Omental fat pad (tissue), 4 donors: ENCODE data around the gene EFNA5. TPM values are rescaled to one million over a fixed set of nuclear protein-coding genes. Genes with fewer than 3 reads are reported as not detected.

Source experiments
- ATAC-seq: fragments of 150-250 bp; one replicate; pipeline ENCODE4 v1.9.1; 2016; ENCODE audit warnings: mild to moderate bottlenecking, moderate library complexity; ENCODE audit not compliant: low FRiP score
- DNase-seq: peaks from one replicate; pipeline ENCODE4 v3.0.0-alpha.2; 2019; ENCODE audit warnings: low spot score
- total RNA-seq, 4 donors: library from RNA; depleted of rRNA; stranded (reverse); fragments of >200 nt; gene quantifications; one replicate each; pipeline ENCODE4 v1.1.0, GENCODE V29; 2016
- TF ChIP-seq, protein P1 (sequence below), 3 donors: fragments of 450-650 bp; IDR thresholded peaks; one replicate each; pipeline ENCODE4 v1.5.1; 2016 to 2017; ENCODE audit warnings: antibody characterized with exemption in 3 of 3, mild to moderate bottlenecking in 3 of 3, moderate library complexity in 2 of 3

Gene EFNA5
- 10 to 100 TPM in 3 of 4 donors, 1 to 10 TPM in 1; 9.0 to 26.3 (median 14.0) TPM for total RNA-seq

DNA sequence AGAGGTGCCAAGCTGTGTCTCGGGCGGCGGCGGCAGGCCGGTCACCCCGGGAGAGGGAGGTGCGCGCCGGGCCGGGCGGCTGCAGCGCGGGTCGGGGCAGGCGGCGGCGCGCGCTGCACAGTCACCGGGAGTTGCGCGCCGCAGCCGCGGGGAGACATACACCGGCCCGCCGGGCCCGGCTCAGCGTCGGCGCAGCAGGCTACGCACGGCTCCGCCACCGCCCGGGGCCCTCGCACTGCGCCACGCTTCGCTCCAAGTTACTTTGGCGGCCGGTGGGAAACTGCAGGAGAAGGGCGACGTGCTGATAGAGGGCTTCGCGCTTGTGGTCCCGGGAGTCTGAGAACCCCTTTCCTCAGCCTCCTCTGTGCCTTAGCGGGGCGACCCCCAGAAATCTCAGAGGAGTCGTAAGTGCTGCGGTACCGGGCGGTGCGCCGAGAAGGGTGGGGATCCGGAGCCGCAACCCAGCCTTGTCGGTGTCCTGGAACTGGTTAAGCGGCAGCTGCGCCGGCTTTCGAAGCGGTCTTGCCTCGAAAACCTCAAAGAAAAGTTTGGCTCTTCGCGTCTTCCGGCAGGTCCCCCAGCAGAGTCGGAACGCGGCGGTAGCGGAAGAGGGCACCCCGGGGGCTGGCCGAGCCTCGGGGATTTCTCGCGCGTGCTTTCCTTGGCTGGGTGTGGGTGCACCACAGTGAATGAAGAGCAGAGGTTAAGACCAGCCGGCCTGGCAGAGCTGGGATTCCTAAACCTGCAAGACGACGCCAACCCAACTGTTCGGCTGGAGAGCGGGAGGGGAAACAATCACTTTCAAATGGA, at the start of gene EFNA5:
Gene EFNA5, minus strand, starts transcription at position 6 of the 810 bp plus-strand sequence.
- DNase-seq (no peak), ATAC-seq (no peak)
- TF ChIP-seq, protein P1, sequence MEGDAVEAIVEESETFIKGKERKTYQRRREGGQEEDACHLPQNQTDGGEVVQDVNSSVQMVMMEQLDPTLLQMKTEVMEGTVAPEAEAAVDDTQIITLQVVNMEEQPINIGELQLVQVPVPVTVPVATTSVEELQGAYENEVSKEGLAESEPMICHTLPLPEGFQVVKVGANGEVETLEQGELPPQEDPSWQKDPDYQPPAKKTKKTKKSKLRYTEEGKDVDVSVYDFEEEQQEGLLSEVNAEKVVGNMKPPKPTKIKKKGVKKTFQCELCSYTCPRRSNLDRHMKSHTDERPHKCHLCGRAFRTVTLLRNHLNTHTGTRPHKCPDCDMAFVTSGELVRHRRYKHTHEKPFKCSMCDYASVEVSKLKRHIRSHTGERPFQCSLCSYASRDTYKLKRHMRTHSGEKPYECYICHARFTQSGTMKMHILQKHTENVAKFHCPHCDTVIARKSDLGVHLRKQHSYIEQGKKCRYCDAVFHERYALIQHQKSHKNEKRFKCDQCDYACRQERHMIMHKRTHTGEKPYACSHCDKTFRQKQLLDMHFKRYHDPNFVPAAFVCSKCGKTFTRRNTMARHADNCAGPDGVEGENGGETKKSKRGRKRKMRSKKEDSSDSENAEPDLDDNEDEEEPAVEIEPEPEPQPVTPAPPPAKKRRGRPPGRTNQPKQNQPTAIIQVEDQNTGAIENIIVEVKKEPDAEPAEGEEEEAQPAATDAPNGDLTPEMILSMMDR (IDR thresholded peaks at IDR 0.05), result no peak

DNA sequence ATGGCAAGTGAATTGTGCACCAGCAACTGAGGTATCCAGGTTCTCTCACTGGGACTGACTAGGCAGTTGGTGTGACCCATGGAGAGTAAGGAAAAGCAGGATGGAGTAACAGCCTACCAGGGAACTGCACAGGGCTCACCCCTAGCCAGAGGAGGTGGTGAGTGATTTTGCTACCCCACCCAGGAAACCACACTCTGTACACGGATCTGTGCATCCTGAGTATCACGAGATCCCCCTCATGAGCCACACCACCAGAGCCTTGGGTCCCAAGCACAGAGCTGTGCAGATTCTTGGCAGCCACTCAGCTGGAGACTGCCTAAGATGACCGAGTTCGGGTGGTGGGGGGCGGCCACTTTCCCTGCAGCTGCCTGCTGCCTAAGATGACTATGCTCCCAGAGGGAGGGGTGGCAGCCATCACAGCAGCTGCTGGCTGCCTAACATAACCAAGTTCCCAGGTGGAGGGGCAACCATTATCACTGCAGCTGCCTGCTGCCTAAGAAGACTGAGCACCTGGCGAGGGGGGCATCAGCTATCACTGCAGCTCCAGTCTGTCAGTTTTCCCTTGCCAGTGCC, 48.4 kb upstream of the EFNA5 start:
- no peak for ATAC-seq
- DNase-seq, result no peak
- TF ChIP-seq, protein P1 (IDR thresholded peaks at IDR 0.05), result no peak

DNA sequence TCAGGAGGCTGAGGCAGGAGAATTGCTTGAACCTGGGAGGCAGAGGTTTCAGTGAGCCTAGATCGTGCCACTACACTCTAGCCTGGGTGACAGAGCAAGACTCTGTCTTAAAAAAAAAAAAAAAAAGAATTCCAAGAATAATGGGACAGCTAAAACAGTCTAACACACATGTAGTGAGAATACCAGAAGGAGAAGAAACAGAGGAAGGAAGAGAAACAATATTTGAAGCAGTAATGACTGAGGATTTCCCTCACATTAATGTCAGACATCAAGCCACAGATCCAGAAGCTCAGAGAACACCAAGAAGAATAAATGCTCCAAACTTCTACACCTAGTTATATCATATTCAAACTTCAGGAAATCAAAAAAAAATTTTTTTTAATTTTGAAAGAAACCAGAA, 47.1 kb upstream of the EFNA5 start:
- ATAC-seq, result no peak
- TF ChIP-seq, protein P1 (IDR thresholded peaks at IDR 0.05), result no peak
- DNase-seq, result no peak

DNA sequence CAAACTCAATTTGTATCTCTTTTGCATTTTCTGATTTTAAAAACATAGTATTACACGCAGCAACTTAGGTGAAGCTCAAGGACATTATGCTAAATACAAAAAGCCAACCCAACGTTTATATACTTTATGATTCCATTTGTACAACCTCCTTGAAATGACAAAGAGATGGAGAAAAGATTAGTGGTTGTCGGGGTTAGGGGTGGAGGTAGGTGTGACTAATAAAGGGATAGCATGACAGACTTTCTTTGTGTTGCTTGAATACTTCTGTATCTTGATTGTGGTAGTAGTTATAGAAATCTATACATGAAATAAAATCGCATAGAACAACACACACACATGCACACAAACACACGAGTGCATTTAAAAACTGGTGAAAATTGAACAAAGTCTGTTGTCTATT, 42.5 kb upstream of the EFNA5 start:
- TF ChIP-seq, protein P1 (IDR thresholded peaks at IDR 0.05), result no peak
- ATAC-seq (no peak), DNase-seq (no peak)

DNA sequence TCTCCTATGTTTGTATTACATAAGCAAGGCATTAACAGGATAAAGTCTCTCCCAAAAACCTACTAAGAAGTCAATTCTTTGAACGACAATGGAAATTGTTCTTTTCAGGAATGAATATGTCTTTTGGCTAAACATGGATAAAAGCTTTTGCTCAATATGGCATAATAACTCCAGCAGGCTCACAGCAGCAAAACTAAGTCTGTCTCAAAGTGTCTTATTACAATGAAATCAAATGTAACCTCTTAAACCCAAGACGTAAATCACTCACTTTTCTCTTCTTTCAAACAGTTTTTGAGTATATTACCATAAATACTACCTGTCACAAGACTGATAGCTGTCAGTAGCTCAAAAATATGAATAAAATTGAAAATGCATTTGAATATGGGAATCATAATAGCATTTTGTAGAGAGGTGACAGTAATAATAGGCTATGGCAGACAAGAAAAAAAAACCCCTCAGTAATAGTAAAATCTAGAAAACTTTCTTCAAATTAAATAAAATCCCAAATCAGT, 41.7 kb upstream of the EFNA5 start:
- no peak for DNase-seq
- TF ChIP-seq, protein P1 (IDR thresholded peaks at IDR 0.05), result no peak
- ATAC-seq, result no peak

DNA sequence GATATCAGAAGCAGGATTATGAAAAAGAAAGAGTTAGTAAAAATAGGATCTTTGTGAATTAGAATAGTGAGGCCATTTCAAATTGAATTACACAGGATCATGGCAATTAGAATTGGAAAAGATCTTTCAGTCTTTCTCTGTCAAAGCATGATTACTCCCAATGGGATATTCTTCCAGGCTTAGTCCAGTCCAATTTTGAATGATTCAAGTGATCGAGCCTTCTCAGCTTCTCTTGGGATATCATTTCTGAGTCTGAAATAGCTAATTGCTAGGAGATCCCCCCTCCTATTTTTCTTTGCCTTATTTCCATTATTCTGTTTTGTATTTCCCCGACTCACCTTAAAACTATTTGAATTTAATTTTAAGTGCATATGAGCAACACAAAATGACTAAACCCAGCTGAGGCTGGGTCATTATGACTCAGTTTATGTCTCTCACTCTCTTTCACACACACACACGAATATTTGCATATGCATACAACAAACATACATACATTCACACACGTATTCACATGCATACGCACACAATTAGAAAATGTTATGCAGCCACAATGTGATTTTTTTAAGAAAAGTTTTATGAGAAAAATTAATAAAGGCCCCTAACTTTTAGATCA, 34.8 kb upstream of the EFNA5 start:
- TF ChIP-seq, protein P1 (IDR thresholded peaks at IDR 0.05), result no peak
- no peak for ATAC-seq
- DNase-seq, result no peak
